Ammon's horn (tissue), 1 donor: ENCODE data around the gene TTLL8.

Experiments used
- DNase-seq: peaks from one replicate; pipeline ENCODE4 v3.0.0-alpha.2; 2016; ENCODE audit warnings: low spot score

TTLL8 gene

GRCh38 chr22:50041361-50042065 lies 16.6 kb downstream of the TTLL8 start:
- no peak for DNase-seq

- no peak for DNase-seq
These were observed 17.4 kb downstream of the TTLL8 start for GRCh38 chr22:50040717-50041116.

GRCh38 chr22:50039669-50040443 lies 18.2 kb downstream of the TTLL8 start:
- no peak for DNase-seq

GRCh38 chr22:50035976-50036724 lies 21.9 kb downstream of the TTLL8 start:
- no peak for DNase-seq

GRCh38 chr22:50035131-50035881 lies 22.8 kb downstream of the TTLL8 start:
- DNase-seq = no peak

GRCh38 chr22:50034126-50035081 lies 23.7 kb downstream of the TTLL8 start:
- no peak for DNase-seq

GRCh38 chr22:50032941-50033601 lies 25.0 kb downstream of the TTLL8 start:
- DNase-seq = no peak

- DNase-seq = no peak
These were observed 25.8 kb downstream of the TTLL8 start for GRCh38 chr22:50032109-50032871.

GRCh38 chr22:50031189-50032091 lies 26.7 kb downstream of the TTLL8 start:
- no peak for DNase-seq

GRCh38 chr22:50030297-50031188 lies 27.6 kb downstream of the TTLL8 start:
- peak; percentile 59 for DNase-seq

GRCh38 chr22:50027639-50028537 lies 30.2 kb downstream of the TTLL8 start:
- peak; percentile 28 for DNase-seq

GRCh38 chr22:50025993-50026392 lies 32.1 kb downstream of the TTLL8 start:
- DNase-seq = no peak

GRCh38 chr22:50022171-50022819 lies 35.8 kb downstream of the TTLL8 start:
- no peak for DNase-seq

- DNase-seq = no peak
These were observed 37.5 kb downstream of the TTLL8 start for GRCh38 chr22:50020606-50021005.

- DNase-seq = no peak
These were observed 38.8 kb downstream of the TTLL8 start for GRCh38 chr22:50019316-50019715.
